ENCODE data around the gene LTB4R2. TPM values are rescaled to one million over a fixed set of nuclear protein-coding genes. Genes with fewer than 3 reads are reported as not detected.
"Not testable (repeated sequence)": the region's sequence is repeated elsewhere in the genome, so short reads cannot be mapped to it uniquely, and the experiment has no call there.

The LTB4R2 gene
- total RNA-seq, 4 donors from 2014 or later, result 131 to 184 (median 156) TPM

DNA sequence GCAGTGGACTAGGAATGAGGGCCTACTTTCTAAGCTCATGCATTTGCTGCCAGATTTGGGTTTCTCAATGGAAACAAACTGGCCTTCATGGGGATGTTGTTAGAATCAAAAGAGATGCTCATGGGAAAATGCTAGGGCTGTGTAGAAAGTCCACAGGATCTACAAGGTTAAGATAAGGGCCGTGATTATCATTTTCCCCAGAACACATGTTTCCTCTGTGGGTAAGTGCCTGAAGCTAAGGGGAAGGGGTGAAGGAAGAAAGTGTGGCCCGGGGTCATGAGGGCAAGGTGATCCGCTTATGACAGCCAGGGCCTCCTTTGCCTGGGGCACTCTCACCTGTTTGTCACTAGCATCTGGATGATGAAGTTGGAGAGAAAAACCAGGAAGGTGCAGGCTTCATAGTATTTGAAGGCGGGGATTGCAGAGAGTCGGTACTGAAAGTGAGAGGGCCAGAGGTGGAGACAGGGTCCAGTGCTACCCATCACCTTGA lies 15.1 kb downstream of the LTB4R2 start:
- no peak for TF ChIP-seq POLR2A (IDR thresholded peaks at IDR 0.05)
- TF ChIP-seq EP300 (IDR thresholded peaks at IDR 0.05), result no peak
- no peak for TF ChIP-seq CTCF (IDR thresholded peaks at IDR 0.05)
- no peak for TF ChIP-seq POLR2AphosphoS5 (IDR thresholded peaks at IDR 0.05)
- H3K4me1 ChIP-seq, result peaks cover 11% of the 10 kb centered on the region
- no peak for DNase-seq (ENCODE audit: low spot score in 2 of 2)
- H3K27me3 ChIP-seq, result no peaks in the 10 kb centered on the region
- 68% methylated on average over 5 of the region's 5 CpGs for WGBS
- H3K36me3 ChIP-seq, result no peaks in the 10 kb centered on the region
- H3K9me3 ChIP-seq, result no peaks in the 10 kb centered on the region
- H3K4me3 ChIP-seq, result no peak overlapping the region
- no peak overlapping the region for H3K27ac ChIP-seq

DNA sequence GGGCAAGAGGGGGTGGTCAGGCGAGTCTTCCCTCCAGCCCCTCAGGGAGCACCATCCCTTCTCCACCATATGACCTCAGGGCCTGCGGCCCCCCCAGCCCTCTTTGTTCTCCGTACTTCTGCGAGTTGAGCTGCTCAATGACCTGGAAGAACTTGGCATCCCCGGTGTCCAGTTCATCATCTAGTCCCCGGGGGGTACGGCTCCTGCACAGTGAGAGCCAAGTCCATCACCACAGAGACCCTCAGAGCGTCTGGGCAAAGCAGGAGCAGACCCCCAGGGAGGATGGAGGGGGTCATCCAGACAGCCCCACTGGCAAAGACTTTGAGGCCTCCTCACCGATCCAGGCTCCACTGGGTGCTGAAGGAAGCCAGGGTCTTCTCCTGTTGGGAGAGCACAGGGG lies 16.0 kb downstream of the LTB4R2 start:
- WGBS, result 88% methylated on average over 8 of the region's 9 CpGs
- Histone ChIP-seq H3K4me3 (no peak overlapping the region), H3K36me3 (no peaks in the 10 kb centered on the region), H3K27me3 (no peaks in the 10 kb centered on the region), H3K4me1 (peaks cover 11% of the 10 kb centered on the region), H3K27ac (no peak overlapping the region), H3K9me3 (no peaks in the 10 kb centered on the region)
- TF ChIP-seq CTCF (IDR thresholded peaks at IDR 0.05) (no peak), POLR2A (IDR thresholded peaks at IDR 0.05) (no peak), EP300 (IDR thresholded peaks at IDR 0.05) (no peak), POLR2AphosphoS5 (IDR thresholded peaks at IDR 0.05) (no peak)
- DNase-seq (ENCODE audit: low spot score in 2 of 2), result no peak

GRCh38 chr14:24327303-24327702 lies 17.4 kb downstream of the LTB4R2 start:
- Histone ChIP-seq H3K4me1 (peaks cover 19% of the 10 kb centered on the region), H3K4me3 (no peak overlapping the region), H3K9me3 (no peaks in the 10 kb centered on the region), H3K27ac (no peak overlapping the region), H3K36me3 (no peaks in the 10 kb centered on the region), H3K27me3 (no peaks in the 10 kb centered on the region)
- no peak for DNase-seq (ENCODE audit: low spot score in 2 of 2)
- 74% methylated on average over 2 of the region's 2 CpGs for WGBS
- TF ChIP-seq POLR2A (IDR thresholded peaks at IDR 0.05), result no peak
- no peak for TF ChIP-seq POLR2AphosphoS5 (IDR thresholded peaks at IDR 0.05)
- TF ChIP-seq EP300 (IDR thresholded peaks at IDR 0.05), result no peak
- TF ChIP-seq CTCF (IDR thresholded peaks at IDR 0.05), result no peak

DNA sequence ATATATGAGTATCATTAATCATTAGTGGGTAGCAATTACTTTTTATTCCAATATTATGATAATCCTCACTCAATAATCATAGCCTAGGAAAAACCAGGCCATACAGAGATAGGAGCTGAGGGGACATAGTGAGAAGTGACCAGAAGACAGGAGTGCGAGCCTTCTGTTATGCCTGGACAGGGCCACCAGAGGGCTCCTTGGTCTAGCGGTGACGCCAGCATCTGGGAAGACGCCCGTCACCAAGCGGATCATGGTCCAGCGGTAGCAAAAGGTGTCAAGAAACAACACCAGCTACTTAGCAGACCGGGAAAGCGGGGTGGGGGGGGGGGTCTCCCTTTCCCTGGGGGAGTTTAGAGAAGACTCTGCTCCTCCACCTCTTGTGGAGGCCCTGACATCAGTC lies 18.0 kb downstream of the LTB4R2 start:
- H3K27me3 ChIP-seq; H3K4me3 ChIP-seq; DNase-seq (ENCODE audit: low spot score in 2 of 2); H3K27ac ChIP-seq; H3K9me3 ChIP-seq; H3K36me3 ChIP-seq: not testable (repeated sequence)
- WGBS, result 3% methylated on average over 9 of the region's 9 CpGs
- H3K4me1 ChIP-seq, result peaks cover 25% of the 10 kb centered on the region
- peak; percentile 39 to 68 for TF ChIP-seq CTCF (IDR thresholded peaks at IDR 0.05)

DNA sequence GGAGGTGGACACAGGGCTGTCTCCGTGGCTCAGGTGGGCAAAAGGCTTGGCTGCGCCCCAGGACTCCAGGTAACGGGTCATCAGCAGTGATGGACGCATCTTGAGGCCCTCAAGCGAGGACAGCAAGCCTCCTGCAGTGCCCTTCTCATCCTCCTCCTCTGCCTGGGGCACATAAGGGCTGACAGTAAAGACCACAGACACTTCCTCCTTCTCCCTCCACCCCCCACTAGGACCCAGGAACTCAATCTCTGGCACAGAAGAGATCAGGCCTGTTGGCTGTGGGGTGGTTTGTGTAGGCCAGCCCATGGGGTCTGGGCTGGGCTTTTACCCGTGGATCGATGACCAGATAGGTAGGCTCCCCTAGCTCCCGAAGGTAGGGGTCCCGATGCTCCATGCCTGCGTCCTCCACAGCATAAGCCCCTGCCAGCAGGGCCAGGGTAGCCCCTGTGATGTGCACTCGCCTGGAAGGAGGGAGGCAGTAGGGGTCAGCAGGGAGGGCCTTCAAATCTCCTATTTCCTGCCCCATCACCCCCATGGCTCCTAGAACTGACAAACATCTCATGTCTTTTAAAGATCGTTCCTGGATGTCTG lies 19.2 kb downstream of the LTB4R2 start:
- WGBS, result 74% methylated on average over 8 of the region's 12 CpGs
- no peak for DNase-seq (ENCODE audit: low spot score in 2 of 2)
- H3K27ac ChIP-seq, result no peak overlapping the region
- peaks cover 37% of the 10 kb centered on the region for H3K4me1 ChIP-seq
- no peaks in the 10 kb centered on the region for H3K36me3 ChIP-seq
- no peaks in the 10 kb centered on the region for H3K9me3 ChIP-seq
- peaks cover under 1% of the 10 kb centered on the region for H3K27me3 ChIP-seq
- no peak for TF ChIP-seq CTCF (IDR thresholded peaks at IDR 0.05)
- TF ChIP-seq POLR2AphosphoS5 (IDR thresholded peaks at IDR 0.05), result no peak
- TF ChIP-seq EP300 (IDR thresholded peaks at IDR 0.05), result no peak
- TF ChIP-seq POLR2A (IDR thresholded peaks at IDR 0.05), result no peak
- H3K4me3 ChIP-seq, result no peak overlapping the region

All from suprapubic skin (tissue), 4 donors.